Stimulated activated naive CD4-positive, alpha-beta T cell (primary cell): ENCODE measurements around the gene CATSPER3.
"Not testable (repeated sequence)": the region's sequence is repeated elsewhere in the genome, so short reads cannot be mapped to it uniquely, and the experiment has no call there.

ENCODE experiments used
- DNase-seq, 6 experiments: peaks; one replicate each; lab custom pipeline; 2025; lab: John Stamatoyannopoulos, UW

The CATSPER3 gene

DNA sequence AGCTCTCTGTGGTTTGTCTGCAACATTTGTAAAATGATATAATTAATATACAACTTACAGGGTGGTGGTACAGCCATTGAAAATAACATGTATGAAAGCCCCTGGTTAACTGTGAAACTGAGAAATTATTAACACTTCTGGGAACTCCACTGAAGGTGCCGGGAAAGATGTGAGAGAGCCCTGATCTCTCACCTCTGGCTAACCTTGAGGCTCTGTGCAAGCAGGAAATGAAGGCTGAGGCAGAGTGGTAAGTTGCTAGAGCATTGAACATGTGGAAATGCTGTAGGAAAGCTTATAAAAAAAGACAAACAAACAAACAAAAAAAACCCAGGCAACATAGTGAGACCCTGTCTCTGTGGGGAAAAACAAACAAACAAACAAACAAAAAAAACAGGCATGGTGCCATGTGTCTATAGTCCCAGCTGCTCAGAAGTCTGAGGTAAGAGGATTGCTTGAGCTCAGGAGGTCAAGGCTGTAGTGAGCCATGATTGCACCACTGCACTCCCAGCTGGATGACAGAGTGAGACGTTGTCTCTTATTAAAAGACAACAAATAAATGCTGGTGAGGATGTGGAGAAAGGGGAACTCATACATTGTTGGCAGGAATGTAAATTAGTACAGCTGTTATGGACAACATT, 7.5 kb downstream of the CATSPER3 start:
- no peak for DNase-seq

DNA sequence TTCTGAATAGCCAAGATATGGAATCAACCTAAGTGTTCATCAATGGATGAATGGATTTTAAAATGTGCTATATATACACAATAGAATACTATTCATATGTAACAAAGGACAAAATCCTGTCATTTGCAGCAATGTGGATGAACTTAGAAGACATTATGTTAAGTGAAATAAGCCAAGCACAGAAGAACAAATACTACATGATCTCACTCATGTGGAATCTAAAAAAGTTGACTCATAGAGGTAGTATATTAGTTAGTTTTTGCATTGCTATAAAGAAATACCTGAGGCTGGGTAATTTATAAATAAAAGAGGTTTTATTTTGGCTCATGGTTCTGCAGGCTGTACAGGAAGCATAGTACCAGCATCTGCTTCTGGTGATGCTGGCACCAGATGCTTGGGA, 8.1 kb downstream of the CATSPER3 start:
- DNase-seq = no peak

DNA sequence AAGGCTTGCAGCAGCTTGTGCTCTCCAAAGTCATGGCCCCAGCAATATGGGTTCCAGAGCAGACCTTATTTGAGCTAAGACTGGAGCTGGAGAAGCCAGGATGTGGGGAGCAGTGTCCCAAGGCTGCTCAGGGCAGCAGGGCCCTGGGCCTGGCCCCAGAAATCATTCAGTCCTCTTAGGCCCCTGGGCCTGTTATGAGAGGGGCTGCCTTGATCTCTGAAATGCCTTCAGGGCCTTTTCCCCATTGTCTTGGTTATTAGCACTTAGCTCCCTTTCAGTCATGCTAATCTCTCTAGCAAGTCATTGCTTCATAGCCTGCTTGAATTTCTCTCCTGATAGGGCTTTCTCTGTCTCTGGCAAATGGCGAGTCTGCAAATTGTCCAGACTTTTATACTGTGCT, 9.1 kb downstream of the CATSPER3 start:
- no peak for DNase-seq

DNA sequence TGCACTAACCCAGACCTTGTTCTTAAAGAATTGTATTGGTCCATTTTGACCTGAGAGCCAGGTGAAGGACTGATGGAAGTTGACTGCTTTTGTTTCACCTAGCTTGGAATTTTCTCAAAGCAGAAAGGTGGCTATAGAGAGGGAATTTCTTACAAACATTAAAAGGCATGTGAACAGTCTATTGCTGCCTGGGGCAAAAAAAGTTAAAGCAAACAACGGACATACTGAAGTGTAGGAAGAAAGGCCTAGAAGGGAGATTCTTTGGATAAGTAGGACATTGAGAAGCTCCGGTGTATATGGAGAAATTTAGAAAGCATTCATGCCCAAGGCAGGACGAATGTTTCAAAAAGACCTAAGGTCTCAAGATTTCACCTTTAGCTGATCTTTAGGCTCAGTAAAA, 11.7 kb downstream of the CATSPER3 start:
- DNase-seq = no peak

DNA sequence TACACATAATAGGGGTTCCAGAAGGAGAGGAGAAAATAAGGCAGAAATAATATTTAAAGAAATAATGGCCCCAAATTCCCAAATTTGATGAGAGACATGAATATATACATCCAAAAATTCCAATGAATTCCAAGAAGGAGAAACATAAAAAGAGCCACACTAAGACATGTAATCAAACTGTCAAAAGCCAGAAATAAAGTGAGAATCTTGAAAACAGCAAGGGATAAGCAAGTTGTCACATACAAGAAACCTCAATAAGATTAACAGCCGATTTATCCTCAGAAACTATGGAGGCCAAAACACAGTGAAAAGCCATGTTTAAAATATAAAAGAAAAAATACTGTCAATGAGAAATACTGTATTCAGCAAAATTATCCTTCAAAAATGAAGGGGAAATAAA, 14.5 kb downstream of the CATSPER3 start:
- DNase-seq = no peak

DNA sequence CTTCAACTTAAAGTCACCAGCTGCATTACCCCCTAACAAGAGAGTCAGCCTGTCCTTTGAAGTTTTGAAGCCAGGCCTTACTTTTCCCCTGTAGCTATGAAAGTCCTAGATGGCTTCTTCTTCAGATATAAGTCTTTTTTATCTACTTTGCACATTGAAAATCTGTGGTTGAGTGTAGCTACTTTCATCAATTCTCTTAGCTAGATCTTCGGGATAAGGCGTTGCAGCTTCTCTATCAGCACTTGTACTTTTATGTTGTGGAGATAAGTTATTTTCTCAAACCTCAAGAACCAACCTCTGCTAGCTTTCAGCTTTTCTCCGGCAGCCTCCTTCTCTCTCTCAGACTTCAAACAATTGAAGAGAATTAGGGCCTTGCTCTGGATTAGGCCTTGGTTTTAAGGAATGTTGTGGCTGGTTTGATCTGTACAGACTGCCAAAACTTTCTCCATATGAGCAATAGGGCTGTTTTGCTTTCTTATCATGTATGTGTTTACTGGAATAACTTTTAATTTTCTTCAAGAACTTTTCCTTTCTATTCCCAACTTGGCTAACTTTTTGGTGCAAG, 21.6 kb downstream of the CATSPER3 start:
- no peak for DNase-seq

DNA sequence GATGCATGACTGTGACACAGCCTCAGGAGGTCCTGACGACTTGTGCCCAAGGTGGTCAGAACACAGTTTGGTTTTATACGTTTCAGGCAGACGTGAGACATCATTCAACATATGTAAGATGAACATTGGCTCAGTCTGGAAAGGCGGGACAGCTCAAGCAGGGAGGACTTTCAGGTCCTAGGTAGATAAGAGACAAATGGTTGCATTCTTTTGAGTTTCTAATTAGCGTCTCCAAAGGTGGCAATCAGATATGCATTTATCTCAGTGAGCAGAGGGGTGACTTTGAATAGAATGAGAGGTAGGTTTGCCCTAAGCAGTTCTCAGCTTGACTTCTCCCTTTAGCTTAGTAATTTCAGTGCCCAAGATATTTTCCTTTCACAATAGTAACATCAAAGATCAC, 22.5 kb downstream of the CATSPER3 start:
- DNase-seq = not testable (repeated sequence)

DNA sequence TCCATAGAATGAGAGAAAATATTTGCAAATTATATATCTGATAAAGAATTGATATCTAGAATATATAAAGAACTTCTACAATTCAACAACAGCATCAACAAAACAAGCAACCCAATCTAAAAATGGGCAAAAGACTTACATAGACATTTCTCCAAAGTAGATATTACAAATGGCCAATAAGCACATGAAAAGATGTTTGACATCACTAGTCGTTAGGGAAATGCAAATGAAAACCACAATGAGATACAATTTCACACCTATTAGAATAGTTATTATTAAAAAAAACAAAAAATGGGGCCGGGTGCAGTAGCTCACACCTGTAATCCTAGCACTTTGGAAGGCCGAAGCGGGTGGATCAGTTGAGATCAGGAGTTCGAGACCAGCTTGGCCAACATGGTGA, 24.4 kb downstream of the CATSPER3 start:
- DNase-seq = no peak

DNA sequence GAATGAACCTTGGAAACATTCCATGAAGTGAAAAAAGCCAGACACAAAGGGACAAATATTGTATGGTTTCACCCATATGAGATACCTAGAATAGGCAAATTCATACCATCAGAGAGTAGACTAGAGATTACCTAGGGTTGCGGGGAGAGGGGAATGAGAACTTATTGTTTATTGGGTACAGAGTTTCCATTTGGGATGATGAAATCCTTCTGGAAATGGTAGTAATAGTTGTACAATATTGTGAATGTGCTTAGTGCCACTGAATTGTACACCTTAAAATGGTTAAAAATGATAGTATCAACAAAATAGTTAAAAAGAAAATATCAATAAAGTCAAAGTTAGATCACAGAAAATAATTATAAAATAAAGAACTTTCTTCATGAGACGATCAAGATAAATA, 25.5 kb downstream of the CATSPER3 start:
- no peak for DNase-seq

DNA sequence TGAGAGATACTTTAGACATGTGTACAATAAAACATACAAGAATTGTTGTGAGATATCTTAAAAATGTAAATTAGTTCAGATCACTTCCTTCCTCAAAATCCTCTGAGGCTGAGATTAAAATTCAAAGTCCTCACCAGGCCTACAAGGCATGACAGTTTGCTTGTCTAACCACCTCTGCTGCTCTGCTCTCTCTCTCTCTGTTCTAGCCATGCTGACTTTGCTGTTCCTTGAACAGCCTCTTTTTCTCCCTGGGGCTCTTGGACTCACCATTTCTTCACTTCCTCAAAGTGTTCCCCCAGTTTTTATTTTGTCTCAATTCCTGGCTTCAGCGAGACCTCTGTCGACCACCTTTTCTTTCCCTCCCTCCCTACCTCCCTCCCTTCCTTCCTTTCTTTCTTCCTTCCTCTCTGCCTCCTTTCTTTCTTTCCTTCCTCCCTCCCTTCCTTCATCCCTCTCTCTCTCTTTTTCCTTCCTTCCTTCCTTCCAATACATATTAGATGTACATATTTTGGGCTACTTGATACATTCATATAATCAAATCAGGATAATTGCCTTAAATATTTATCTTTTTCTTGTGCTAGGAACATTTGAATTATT, 27.0 kb downstream of the CATSPER3 start:
- no peak for DNase-seq

DNA sequence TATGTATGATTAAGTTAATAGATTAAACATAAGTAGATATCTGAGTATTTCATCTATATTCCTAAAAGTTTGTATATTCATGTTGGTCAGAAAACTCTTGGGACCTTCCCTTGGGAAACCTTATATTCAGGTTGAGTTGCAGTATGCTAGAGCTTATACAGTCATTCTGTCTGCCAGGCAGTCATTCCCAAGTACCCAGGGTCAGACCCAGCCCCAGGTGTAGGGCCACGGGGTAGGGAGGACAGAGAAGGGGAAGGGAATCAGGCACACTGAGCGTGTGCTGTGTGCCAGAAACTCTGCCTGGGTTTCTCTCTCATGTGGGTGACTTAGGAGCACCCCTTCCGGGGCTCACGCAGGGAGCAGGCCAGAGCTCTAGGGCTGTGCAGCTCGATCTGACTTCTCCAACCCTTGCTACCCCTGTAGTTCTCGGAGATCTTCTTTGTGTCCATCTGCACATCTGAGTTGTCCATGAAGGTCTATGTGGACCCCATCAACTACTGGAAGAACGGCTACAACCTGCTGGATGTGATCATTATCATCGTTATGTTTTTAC, 28.2 kb downstream of the CATSPER3 start:
- no peak for DNase-seq

DNA sequence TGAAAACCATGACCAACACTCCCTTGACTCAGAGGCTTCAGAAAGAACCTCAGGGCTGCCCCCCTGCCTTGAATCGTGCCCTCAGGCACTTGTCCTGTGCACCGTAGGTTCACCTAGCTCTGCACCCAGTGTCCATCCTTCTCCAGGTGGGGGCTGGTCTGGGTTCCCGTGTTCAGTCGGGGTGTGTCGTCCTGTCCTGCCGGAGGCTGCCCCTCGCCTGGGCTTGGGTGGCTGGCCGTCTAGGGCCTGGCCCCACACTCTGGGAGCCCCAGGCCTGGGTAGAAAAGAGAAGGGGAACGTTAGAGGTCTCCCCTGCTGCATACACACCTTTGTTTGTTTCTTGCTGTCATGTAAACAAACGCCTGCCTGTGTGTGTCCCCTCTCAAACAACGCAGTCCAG, 29.3 kb downstream of the CATSPER3 start:
- DNase-seq = no peak

DNA sequence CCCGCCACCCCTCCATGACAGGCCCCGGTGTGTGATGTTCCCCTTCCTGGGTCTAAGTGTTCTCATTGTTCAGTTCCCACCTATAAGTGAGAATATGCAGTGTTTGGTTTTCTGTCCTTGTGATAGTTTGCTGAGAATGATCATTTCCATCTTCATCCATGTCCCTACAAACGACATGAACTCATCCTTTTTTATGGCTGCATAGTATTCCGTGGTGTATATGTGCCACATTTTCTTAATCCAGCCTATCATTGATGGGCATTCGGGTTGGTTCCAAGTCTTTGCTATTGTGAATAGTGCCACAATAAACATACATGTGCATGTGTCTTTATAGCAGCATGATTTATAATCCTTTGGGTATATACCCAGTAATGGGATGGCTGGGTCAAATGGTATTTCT, 30.4 kb downstream of the CATSPER3 start:
- not testable (repeated sequence) for DNase-seq

DNA sequence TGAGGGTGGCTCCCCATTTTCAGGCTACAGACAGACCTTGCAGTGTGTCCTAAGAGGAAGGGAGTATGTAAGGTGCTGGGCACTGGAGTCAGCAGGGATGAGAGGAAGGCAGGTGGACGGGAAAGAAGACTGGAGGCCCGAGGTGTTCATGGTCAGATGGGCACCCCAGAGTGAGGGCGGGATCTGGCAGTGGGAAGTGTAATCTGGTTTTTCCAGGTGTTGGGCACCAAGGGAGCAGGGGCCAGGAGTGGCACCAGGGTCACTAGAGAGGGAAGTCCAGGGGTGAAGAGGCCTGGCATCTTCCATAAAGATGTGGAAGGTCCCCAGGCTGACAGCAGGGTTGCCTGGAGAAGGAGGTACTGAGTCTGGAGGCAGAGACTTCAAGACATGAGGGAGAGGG, 36.7 kb downstream of the CATSPER3 start:
- DNase-seq = no peak

DNA sequence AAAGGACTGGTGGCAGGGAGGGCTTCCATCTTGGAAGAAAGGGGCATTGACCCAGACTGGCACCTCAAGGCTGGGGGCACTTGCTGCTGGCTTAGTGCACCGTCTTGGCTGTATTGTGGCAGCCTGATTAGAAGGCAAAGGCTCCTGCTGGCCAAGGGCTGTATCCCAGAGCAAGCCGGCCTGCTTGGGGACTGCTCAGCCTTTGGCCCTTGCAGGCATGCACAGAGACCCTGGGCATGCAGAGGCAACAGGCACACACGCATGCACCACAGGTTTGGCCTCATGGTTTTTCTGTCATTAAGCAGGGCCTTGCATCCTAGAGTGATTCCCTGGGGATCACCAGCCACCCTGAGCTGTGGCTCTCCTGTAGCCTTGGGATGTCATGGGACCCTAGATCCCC, 37.4 kb downstream of the CATSPER3 start:
- DNase-seq = no peak

DNA sequence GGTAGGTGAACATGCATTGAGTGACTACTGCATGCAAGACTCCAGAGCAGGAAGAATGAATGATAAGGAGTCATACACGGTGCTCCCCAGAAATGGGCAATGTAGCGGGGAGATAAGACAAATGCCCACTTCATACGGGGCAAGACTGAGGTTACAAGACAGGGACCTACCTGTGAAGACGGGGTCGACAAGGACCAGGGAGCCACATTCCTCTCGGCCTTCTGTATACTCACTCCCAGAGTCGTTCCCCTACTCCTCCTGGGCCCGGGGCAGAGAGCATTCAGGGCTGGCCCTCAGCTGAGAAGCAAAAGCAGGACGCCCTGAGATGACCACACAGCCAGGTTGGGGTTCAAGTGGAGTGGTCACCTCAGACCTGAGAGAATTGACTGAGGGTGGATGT, 39.6 kb downstream of the CATSPER3 start:
- no peak for DNase-seq

DNA sequence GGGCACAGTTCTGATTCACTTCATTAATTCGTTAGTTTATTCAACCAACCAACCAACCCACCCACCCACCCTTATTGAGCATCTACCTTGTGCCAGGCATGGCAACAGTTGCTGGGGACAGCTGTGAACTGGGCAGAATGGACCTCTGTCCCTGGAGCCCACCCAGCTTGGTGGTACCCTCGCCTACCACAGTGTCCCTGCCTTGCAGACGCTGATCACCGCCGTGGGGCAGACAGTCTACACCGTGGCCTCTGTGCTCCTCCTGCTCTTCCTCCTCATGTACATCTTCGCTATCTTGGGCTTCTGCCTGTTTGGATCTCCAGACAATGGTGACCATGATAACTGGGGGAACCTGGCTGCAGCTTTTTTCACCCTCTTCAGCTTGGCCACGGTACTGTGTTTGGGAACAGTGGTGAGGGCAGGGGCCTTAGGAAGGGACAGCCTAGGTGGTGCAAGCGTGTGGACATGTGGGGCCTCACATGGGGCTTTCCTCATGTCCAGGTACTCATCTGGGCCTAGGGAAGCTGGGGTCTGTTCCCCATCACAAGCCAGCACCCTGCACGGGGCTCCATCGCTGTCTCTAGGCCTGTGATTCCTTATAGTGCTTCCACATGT, 40.1 kb downstream of the CATSPER3 start:
- DNase-seq = no peak

DNA sequence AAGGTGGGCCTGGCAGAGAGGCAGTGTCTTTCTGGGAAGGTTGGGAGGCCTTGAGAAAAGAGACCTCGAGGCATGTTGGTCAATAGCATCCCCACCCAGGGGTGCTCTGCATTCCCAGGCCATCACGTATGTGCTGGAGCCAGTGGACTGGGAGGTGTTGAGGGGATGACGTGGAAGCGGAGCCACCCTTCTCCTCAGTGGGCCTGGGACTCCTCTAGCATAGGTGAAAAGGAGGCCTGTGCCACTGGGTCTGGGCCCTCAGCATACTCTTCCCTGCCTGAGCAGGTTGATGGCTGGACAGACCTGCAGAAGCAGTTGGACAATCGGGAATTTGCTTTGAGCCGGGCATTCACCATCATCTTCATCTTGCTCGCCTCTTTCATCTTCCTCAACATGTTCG, 40.8 kb downstream of the CATSPER3 start:
- no peak for DNase-seq

DNA sequence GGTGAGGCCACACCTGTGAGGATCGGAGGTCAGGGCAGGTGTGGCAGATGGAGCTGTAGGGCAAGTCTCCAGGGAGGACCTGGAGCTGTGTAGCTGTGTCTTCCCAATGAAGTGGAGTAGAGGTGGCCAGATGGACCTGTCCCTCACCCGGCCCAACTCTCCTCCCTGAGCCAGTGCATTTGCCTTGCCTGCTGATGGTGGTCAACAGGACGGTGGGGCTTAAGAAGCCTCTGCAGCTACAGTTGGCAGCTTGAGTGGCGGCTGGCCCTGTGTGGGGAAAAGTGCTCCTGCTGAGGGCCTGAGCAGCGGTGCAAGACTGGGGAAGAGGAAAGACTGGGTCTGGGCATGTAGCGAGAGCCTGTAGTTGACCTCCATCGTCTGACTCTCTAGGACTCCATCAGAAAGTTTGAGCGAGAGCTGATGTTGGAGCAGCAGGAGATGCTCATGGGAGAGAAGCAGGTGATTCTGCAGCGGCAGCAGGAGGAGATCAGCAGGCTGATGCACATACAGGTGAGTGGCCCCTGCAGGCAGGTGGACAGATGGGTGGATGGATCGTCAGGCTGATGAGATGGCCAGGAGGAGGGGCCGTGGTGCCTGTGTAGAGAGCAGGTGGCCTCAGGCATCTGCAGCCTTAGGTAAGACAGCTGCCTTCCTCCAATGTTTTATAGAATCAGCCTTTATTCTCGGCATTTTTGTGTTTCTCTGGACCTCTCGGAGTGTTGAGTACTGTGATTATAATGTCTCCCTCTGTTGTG, 41.5 kb downstream of the CATSPER3 start:
- DNase-seq = no peak

DNA sequence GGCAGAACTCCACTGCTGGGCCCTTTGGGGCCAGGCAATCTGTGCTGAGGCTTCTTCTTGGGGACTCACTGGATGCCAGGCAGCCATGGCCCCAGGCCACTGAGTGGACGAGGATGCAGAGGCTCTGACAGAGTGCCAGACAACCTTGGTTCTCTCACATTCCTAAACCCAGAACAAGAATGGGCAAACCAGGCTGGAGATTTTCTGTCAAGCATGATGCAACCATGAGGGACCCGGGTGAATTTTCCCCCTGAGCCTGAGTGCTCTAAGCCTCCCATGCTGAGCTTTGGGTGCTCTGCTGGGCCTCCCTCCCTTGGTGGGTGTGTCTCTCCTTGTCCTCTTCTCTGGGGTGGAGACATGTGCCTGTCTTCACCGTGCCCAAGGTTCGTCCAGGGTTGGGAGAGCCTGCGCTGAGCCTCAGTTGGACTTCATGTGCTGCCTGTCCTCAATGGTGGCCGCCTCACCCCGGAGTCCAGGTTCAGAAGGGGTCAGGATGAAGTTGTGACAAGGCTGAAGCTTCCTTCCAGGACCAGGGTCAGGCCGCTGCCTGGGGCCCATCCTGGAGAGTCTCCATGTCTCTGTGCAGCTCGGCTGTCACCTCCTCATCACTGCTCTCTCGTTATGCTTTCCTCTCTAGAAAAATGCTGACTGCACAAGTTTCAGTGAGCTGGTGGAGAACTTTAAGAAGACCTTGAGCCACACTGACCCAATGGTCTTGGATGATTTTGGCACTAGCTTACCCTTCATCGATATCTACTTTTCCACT, 42.2 kb downstream of the CATSPER3 start:
- no peak for DNase-seq

DNA sequence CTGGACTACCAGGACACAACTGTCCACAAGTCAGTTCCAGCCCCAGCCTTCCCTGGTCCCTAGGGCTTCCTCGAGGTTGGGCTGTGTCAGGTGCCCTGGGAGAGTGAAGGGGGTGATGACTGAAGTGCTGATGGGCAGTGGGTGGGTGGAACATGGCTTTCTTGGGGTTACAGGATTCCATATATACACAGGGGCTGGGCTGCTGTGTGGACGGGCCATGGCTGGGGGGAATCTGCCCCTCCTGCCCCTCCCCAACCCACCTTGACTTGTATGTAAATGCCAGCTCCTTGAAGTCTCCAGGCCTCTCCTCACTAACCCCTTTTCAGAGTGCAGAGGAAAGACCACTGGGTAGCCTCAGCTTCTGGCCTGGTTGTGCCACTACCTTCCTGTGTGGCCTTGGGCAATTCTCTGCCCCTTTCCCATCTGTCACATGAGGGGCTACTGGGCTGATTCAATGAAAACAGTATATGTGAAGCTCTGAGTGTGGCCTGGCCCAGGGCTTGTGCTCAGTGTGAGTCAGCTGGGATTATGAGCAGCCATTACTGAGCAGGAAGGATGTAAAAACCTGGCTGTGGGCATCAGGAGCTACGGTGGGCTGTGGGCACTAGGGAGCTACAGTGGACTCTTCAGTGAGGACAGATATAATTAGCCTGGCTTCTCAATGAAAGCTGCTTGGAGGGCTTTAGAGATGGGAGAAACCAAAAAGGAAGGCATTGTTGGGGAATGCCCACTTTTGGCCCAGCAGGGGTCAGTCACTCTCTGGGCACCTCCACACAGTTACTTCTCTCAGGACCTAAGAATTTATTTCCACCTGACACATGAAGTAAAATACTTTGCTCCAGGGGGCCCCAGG, 43.0 kb downstream of the CATSPER3 start:
- DNase-seq = no peak
